HG02840 (cell line): Measurements from ENCODE around the gene NFATC4.
"Not testable (repeated sequence)": the region's sequence is repeated elsewhere in the genome, so short reads cannot be mapped to it uniquely, and the experiment has no call there.

ENCODE experiments used
- ATAC-seq: cut with Tn5 transposase; IDR thresholded peaks from one replicate; pipeline ENCODE4 v1.9.1; 2021; ENCODE audit warnings: mild to moderate bottlenecking, moderate library complexity, moderate number of reproducible peaks; ENCODE audit not compliant: unreplicated experiment, low FRiP score

Gene NFATC4

GRCh38 chr14:24366413-24366720 lies 1.6 kb upstream of the NFATC4 start:
- ATAC-seq, result no peak

- ATAC-seq, result peak; percentile 65
Observed at GRCh38 chr14:24366721-24367513, 1.1 kb upstream of the NFATC4 start.

- no peak for ATAC-seq
Observed at GRCh38 chr14:24368212-24368561, 203 bp downstream of the NFATC4 start.

GRCh38 chr14:24368562-24369252 lies 723 bp downstream of the NFATC4 start:
- ATAC-seq, result no peak

- ATAC-seq, result no peak
Observed at GRCh38 chr14:24369463-24369862, 1.5 kb downstream of the NFATC4 start.

- no peak for ATAC-seq
Observed at GRCh38 chr14:24369907-24370687, 2.1 kb downstream of the NFATC4 start.

- ATAC-seq, result no peak
Observed at GRCh38 chr14:24370748-24371147, 2.8 kb downstream of the NFATC4 start.

GRCh38 chr14:24371605-24372004 lies 3.6 kb downstream of the NFATC4 start:
- ATAC-seq, result not testable (repeated sequence)

- ATAC-seq, result no peak
Observed at GRCh38 chr14:24372701-24373416, 4.9 kb downstream of the NFATC4 start.

GRCh38 chr14:24376448-24377070 lies 8.6 kb downstream of the NFATC4 start:
- no peak for ATAC-seq

- no peak for ATAC-seq
Observed at GRCh38 chr14:24377126-24377525, 9.1 kb downstream of the NFATC4 start.

- ATAC-seq, result no peak
Observed at GRCh38 chr14:24377657-24378056, 9.7 kb downstream of the NFATC4 start.

- no peak for ATAC-seq
Observed at GRCh38 chr14:24378327-24378726, 10.3 kb downstream of the NFATC4 start.

GRCh38 chr14:24378981-24379906 lies 11.3 kb downstream of the NFATC4 start:
- ATAC-seq, result no peak

- no peak for ATAC-seq
Observed at GRCh38 chr14:24379907-24380730, 12.1 kb downstream of the NFATC4 start.

GRCh38 chr14:24381363-24382063 lies 13.5 kb downstream of the NFATC4 start:
- no peak for ATAC-seq

- no peak for ATAC-seq
Observed at GRCh38 chr14:24382064-24382371, 14.0 kb downstream of the NFATC4 start.

GRCh38 chr14:24384169-24384568 lies 16.2 kb downstream of the NFATC4 start:
- no peak for ATAC-seq
